Neural cell (in vitro differentiated cells): ENCODE data around the gene ACSL6. TPM values are rescaled to one million over a fixed set of nuclear protein-coding genes. Genes with fewer than 3 reads are reported as not detected.

Experiments
- H2AFZ ChIP-seq: fragments of 200-600, 300-800 bp; sonication (generic), shearing (Covaris generic); 2 replicates; pipeline ENCODE4 v1.6.0; 2014; ENCODE audit warnings: low read depth, mild to moderate bottlenecking, antibody characterized with exemption, low read length, moderate library complexity
- H3F3A ChIP-seq: fragments of 200-600 bp; shearing (Covaris generic); 2 replicates; pipeline ENCODE4 v1.6.1; 2016; ENCODE audit warnings: mild to moderate bottlenecking, moderate library complexity, mixed read lengths, antibody characterized with exemption, low read length; ENCODE audit not compliant: insufficient read depth, poor library complexity, severe bottlenecking
- H3K27ac ChIP-seq: fragments of 200-600, 300-800 bp; sonication (generic), shearing (Covaris generic); 2 replicates; pipeline ENCODE4 v1.5.1; 2014; ENCODE audit warnings: mild to moderate bottlenecking, low read length, moderate library complexity
- H3K27me3 ChIP-seq: fragments of 300-800, 200-600 bp; sonication (generic), shearing (Covaris generic); 2 replicates; pipeline ENCODE4 v1.6.0; 2014; ENCODE audit warnings: mild to moderate bottlenecking, low read depth, low read length, moderate library complexity; ENCODE audit not compliant: insufficient read depth
- H3K36me3 ChIP-seq: fragments of 300-800, 200-600 bp; sonication (generic), shearing (Covaris generic); 2 replicates; pipeline ENCODE4 v1.5.1; 2014; ENCODE audit warnings: mild to moderate bottlenecking, antibody characterized with exemption, low read length, moderate library complexity; ENCODE audit not compliant: insufficient read depth
- H3K4me2 ChIP-seq: fragments of 300-800, 200-600 bp; sonication (generic), shearing (Covaris generic); 2 replicates; pipeline ENCODE4 v1.6.0; 2014; ENCODE audit warnings: mild to moderate bottlenecking, low read length
- H3K4me3 ChIP-seq: fragments of 300-800, 200-600 bp; sonication (generic), shearing (Covaris generic); 2 replicates; pipeline ENCODE4 v1.5.1; 2014; ENCODE audit warnings: mild to moderate bottlenecking, low read length, moderate library complexity
- H3K79me2 ChIP-seq: fragments of 200-600 bp; shearing (Covaris generic); replicated peaks from 2 replicates; pipeline ENCODE4 v1.6.0; 2014; ENCODE audit warnings: mild to moderate bottlenecking, low read length, moderate library complexity; ENCODE audit not compliant: insufficient read depth
- H3K9ac ChIP-seq: fragments of 300-800, 200-600 bp; sonication (generic), shearing (Covaris generic); 2 replicates; pipeline ENCODE4 v1.6.1; 2016; ENCODE audit warnings: mild to moderate bottlenecking, low read length, mixed read lengths
- H3K9me2 ChIP-seq: fragments of 200-600 bp; shearing (Covaris generic); 2 replicates; pipeline ENCODE4 v1.6.1; 2016; ENCODE audit warnings: mild to moderate bottlenecking, low read length, mixed read lengths; ENCODE audit not compliant: insufficient read depth
- H3K9me3 ChIP-seq: fragments of 200-600, 300-800 bp; sonication (generic), shearing (Covaris generic); 2 replicates; pipeline ENCODE4 v1.6.1; 2016; ENCODE audit warnings: mild to moderate bottlenecking, mixed run types, low read length, moderate library complexity, mixed read lengths
- H4K20me1 ChIP-seq: fragments of 200-600 bp; shearing (Covaris generic); 2 replicates; pipeline ENCODE4 v1.6.1; 2016; ENCODE audit warnings: mild to moderate bottlenecking, mixed run types; ENCODE audit not compliant: insufficient read depth
- CTCF ChIP-seq: fragments of 450-650 bp; IDR thresholded peaks from 2 replicates; pipeline ENCODE4 v1.5.1; 2014; ENCODE audit warnings: antibody characterized with exemption, mild to moderate bottlenecking, moderate library complexity; ENCODE audit not compliant: poor library complexity, severe bottlenecking
- EP300 ChIP-seq: fragments of 450-650 bp; conservative IDR thresholded peaks from 2 replicates; pipeline ENCODE4 v1.6.1; 2014; ENCODE audit warnings: antibody characterized with exemption, mild to moderate bottlenecking, moderate library complexity; ENCODE audit not compliant: poor library complexity, severe bottlenecking
- EZH2 ChIP-seq: fragments of 200-600, 300-800 bp; shearing (Covaris generic), sonication (generic); IDR thresholded peaks from 2 replicates; pipeline ENCODE4 v1.6.1; 2014; ENCODE audit warnings: antibody characterized with exemption, low read length, borderline replicate concordance, mild to moderate bottlenecking; ENCODE audit not compliant: insufficient read depth, poor library complexity, severe bottlenecking
- MXI1 ChIP-seq: fragments of 450-650 bp; conservative IDR thresholded peaks from 2 replicates; pipeline ENCODE4 v1.6.1; 2014; ENCODE audit warnings: antibody characterized with exemption, mild to moderate bottlenecking; ENCODE audit not compliant: poor library complexity, severe bottlenecking
- POLR2AphosphoS5 ChIP-seq: IDR thresholded peaks from 2 replicates; pipeline ENCODE4 v1.6.1; 2012
- RAD21 ChIP-seq: fragments of 450-650 bp; conservative IDR thresholded peaks from 2 replicates; pipeline ENCODE4 v1.6.1; 2014; ENCODE audit warnings: antibody characterized with exemption, mild to moderate bottlenecking, moderate library complexity
- REST ChIP-seq: IDR thresholded peaks from 2 replicates; pipeline ENCODE4 v1.6.1; 2012; ENCODE audit warnings: borderline replicate concordance
- SMC3 ChIP-seq: fragments of 450-650 bp; conservative IDR thresholded peaks from 2 replicates; pipeline ENCODE4 v1.6.1; 2014; ENCODE audit warnings: antibody characterized with exemption, mild to moderate bottlenecking, moderate library complexity; ENCODE audit not compliant: poor library complexity
- TAF1 ChIP-seq: IDR thresholded peaks from 2 replicates; pipeline ENCODE4 v1.6.1; 2012; ENCODE audit warnings: low read depth
- polyA plus RNA-seq: library from polyadenylated mRNA; depleted of rRNA; stranded (reverse); fragments of >200 nt; gene quantifications from 2 replicates; pipeline ENCODE4 v1.2.3, GENCODE V29; 2014

ACSL6 gene
- polyA plus RNA-seq, 1 donor from 2014 or later, result 30.5 TPM

- no peak overlapping the region for H3K9ac ChIP-seq
- no peaks in the 10 kb centered on the region for H3K9me2 ChIP-seq
- no peak overlapping the region for H3K4me3 ChIP-seq
- no peak overlapping the region for H3K27ac ChIP-seq
- H2AFZ ChIP-seq, result no peak overlapping the region
- H4K20me1 ChIP-seq, result no peaks in the 10 kb centered on the region
- no peaks in the 10 kb centered on the region for H3K36me3 ChIP-seq
- H3K79me2 ChIP-seq, result no peaks in the 10 kb centered on the region
- no peaks in the 10 kb centered on the region for H3K9me3 ChIP-seq
- TF ChIP-seq CTCF (no peak), EP300 (no peak), POLR2AphosphoS5 (no peak), RAD21 (no peak), TAF1 (no peak), SMC3 (no peak), MXI1 (no peak), EZH2 (no peak), REST (no peak)
- no peaks in the 10 kb centered on the region for H3K27me3 ChIP-seq
- H3K4me2 ChIP-seq, result no peak overlapping the region
- H3F3A ChIP-seq, result no peaks in the 10 kb centered on the region
Observed at GRCh38 chr5:132052520-132052919, 41.1 kb upstream of the ACSL6 start.

GRCh38 chr5:132050661-132051552, 39.4 kb upstream of the ACSL6 start:
- no peak overlapping the region for H3K4me2 ChIP-seq
- no peaks in the 10 kb centered on the region for H3K79me2 ChIP-seq
- H4K20me1 ChIP-seq, result no peaks in the 10 kb centered on the region
- H3K9me3 ChIP-seq, result no peaks in the 10 kb centered on the region
- no peaks in the 10 kb centered on the region for H3F3A ChIP-seq
- H2AFZ ChIP-seq, result no peak overlapping the region
- H3K9me2 ChIP-seq, result no peaks in the 10 kb centered on the region
- no peak overlapping the region for H3K27ac ChIP-seq
- TF ChIP-seq RAD21 (no peak), POLR2AphosphoS5 (no peak), EZH2 (no peak), TAF1 (no peak), CTCF (no peak), REST (no peak), EP300 (no peak), SMC3 (no peak), MXI1 (no peak)
- no peak overlapping the region for H3K4me3 ChIP-seq
- H3K27me3 ChIP-seq, result no peaks in the 10 kb centered on the region
- H3K9ac ChIP-seq, result no peak overlapping the region
- H3K36me3 ChIP-seq, result no peaks in the 10 kb centered on the region
